NCI-H345 treated with DMSO at 0.1 percent for 48 hours (cell line): ENCODE measurements around the gene ABCA13.

Source experiments
- DNase-seq: peaks from one replicate; lab custom pipeline; 2025; ENCODE audit not compliant: unreplicated experiment; lab: John Stamatoyannopoulos, UW

Gene ABCA13

DNA sequence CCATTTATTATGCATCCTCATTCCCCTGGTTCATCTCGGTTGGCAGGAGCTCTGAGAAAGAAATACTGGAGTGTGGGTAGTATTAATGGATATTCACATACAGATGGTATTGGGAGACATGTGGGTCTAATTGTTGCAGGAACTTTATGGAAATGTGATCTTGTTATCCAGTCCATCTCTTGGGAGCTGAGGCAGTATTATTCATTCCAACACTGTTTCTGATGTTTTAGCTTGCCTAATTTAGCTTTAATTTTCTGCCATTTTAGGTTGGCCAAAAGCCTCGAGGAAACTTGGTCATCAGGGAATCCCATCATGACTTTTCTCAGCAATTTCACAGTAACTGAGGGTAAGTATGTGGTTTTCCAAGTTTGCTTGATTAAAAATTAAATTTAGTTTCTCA is 125.7 kb downstream of the ABCA13 start:
- no peak for DNase-seq

DNA sequence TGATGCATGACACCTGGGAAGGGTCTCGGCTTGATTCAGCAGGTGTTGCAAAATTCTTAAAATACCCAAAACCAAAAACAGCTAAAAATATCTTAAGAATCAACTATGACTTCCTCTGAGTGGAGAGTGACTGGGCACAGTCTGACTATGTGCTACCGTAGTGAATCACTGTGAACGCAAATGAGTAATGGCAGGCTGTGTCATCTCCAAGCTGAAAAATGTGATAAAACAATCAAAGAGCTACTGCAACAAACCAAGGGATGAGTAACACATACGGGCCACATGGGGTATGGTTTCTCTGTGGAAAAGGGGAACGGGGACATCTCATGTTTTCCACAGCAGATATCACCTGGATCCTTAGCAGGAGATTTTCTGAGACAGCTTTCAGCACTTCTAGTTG is 127.5 kb downstream of the ABCA13 start:
- no peak for DNase-seq

DNA sequence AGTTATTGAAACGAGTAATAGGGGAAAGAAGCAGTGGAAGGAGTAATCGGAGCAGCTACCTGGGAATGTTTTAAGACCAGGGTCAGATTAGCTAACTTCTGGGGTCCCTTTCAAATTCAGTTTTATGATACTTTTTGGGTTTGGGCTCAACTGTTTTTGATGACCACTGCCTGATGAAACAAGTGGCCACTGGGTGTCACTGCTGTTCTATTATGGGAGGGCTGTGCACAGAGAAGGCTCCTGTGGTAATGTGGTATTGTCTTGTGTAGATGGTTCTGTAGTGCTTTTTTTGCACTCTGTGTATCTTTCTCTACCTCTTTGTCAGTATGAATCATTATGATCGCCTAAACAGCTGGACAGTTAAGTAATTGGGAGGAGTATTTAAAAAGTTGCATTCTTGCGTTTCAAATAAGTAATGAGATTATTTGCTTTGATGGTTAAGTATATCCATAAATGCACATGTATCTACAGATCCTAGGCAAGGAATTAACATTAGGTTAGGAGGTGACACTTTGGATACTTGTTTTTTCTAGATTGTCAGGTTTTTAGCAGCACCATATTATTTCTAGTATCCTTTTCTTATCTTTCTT is 128.4 kb downstream of the ABCA13 start:
- DNase-seq: peak; percentile 45

DNA sequence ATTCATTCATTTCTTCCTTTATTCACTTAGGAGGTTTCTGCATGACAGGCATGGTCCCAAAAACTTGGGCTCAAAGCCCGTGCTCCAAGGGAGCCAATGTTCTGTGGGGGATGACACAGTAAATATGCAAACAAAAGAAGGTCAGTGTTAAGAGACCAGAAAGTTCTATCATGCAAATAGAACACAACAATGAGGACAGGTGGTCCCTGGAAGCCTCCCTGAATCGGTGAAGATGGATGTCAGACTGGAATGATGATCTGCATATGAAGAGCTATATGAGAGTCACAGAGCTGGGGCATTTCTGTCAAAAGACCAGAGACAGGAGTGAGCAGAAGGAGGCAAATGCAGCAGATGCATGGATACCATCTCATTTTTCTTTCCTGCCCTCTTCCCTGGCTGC is 129.0 kb downstream of the ABCA13 start:
- DNase-seq: no peak

DNA sequence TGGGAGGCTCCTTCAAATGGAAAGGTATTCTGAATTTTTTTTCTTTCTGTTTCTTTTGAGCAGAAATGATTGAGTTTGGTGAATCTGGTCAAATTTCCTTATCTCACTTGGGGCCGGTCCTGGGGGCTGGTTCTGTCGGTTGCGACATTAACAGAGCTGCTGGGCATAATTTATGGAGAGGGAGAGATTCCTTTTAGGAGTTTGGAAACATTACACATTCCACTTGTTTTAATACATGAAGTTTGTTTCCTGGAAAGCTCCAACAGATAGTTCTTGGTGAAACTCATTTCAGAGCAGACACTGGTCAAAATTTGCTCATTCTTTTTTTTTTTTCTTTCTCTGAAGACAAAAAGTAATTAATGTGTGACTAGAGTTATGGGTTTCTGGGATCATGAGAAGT is 129.9 kb downstream of the ABCA13 start:
- DNase-seq: no peak

DNA sequence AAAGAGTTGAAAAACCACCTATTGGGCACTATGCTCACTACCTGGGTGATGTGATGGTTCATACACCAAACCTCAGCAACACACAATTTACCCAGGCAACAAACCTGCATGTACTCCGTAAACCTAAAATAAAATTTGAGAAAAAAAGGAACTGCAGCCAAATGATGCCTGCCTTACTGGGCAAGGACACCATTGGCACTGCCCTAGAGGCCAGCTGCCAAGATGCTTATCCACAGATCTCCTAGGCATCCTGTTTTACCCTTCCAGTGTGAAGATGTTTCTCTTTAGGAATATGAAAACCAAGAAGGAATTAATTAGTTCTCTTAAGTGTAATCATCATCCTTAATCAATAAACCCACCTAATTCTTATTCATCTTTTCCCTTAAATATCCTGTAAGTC is 133.4 kb downstream of the ABCA13 start:
- no peak for DNase-seq

DNA sequence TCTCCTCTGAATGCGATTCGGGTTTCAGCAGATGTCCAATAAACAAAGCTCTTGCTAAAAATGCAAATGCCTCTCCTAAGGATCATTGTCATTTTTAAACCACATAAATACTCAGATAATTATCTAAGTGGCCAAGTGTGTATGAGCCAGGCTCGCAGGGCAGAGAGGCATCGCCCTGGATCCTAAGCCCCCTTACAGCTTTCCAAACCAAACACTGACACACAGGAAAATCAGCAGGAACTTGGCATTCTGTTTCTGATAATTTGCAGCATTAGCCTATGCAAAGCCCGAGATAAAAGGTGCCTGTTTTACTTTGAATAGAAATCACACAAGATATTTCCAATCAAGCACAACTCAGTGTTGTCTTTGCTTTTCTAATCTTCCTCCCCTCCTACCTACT is 134.4 kb downstream of the ABCA13 start:
- DNase-seq: no peak

DNA sequence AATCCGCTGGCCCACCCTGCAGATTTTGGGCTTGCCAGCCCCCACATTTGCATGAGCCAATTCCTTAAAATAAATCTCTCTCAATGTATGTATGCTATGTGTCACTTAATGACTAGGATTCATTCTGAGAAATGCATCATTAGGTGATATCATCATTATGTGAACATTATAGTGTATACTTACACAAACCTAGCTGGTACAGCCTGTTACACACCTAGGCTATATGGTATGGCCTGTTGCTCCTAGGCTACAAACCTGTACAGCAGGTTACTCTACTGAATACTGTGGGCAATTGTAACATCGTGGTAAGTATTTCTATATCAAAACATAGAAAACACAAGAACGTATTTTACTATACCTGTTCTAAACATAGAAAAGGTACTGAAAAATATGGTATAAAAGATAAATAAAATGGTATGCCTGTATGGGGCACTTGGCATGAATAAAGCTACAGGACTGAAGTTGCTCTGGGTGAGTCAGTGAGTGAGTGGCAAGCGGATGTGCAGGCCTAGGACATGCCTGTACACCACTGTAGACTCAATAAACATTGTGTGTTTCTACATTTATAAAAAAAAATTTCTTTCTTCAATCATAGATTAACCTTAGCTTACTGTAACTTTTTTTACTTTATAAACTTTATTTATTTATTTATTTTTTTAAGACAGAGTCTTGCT is 135.9 kb downstream of the ABCA13 start:
- no peak for DNase-seq

DNA sequence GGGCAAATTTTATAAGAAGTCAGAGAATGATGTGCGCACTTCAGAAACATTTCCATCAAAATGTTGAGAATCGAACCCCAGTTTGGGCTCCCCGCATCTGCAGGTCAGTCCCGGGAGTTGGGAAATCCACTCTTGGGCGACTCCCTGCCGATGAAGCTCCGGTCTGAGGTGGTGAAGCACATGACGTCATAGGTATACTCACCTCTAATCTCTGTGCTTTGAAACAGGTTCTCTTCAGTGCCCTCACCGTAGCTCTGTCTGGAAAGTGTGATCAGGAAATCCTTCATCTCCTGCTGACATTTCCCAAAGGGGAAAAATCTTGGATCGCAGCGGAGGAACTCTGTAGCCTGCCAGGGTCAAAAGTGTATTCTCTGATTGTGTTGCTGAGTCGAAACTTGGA is 138.5 kb downstream of the ABCA13 start:
- no peak for DNase-seq

DNA sequence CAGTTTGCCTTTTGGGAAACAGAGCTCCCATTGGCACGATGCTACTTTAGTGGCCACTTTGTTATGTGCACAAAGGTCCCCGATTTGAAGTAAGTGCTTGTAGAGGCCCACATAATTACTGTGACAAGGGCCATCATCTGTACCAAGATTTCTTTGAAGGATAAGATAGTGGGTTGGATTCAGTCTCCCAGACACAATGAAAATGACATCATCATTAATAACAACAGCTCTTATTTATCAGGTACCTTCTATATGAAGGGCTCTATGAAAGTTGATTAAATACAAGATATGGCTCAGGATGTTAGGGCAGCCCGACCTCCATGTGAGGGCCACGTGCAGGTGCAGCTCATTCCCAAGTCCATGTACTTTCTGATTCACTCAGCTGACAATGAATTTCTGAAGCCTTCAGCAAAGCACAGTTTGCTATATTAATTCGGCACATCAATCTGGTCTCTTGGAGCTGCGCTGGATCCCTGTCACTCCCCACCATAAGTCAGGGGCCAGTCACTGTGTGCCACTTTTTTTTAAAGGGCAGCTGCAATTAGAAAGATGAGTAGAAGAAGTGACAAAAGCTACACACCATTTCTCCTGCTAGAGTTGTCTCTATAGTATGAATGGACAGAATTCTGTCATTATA is 140.3 kb downstream of the ABCA13 start:
- no peak for DNase-seq

DNA sequence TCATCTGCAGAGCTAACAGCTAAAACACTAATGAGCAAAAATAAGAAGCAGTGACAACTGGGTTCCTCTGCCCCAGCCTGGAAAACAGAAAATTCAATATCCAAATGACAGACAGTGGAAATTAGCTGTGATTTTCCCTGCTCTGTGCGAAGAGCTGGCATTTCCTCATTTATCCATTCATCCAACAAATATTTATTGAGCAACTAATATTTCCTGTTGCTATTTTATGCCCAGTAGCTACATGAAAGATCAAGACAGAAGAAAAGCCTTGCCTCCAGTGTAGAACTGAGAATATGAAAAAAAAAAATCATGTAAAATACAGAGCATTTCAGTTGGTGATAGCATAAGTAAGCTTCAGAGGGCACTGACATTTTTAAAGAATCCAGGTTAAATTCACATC is 140.9 kb downstream of the ABCA13 start:
- DNase-seq: no peak

DNA sequence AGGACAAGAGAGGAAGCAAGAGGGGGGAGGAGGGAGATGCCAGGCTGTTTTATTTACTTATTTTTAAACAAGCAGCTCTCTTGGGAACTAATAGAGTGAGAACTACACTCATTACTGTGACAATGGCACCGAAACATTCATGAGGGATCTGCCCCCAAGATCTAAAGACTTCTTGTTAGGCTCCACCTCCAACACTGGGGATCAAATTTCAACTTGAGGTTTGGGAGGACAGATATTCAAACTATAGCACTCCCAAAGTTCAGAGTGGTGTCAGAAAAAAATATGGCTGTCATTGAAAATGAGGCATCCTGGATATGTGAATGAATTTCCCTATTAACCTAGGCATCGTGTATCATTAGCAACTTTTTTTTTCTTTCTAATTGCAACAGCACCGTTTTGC is 145.5 kb downstream of the ABCA13 start:
- no peak for DNase-seq

DNA sequence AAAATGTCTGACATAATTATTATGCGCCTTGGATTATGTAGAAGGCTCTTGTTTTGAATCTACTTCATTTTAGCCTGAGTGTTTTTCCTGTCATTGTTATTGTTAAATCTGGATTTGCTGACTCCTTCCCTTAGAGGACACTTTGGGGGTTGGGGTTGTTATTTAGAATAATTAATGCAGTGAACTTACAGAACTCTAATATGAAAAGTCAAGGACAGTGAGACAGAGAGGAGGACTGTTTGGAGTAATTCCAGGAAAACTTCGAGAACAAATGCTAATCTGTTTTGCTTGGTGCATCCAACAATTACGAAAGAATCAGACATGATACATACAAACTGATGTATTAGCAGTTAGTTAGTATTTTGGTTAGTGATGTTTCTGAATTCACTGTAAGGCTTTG is 146.1 kb downstream of the ABCA13 start:
- DNase-seq: no peak

DNA sequence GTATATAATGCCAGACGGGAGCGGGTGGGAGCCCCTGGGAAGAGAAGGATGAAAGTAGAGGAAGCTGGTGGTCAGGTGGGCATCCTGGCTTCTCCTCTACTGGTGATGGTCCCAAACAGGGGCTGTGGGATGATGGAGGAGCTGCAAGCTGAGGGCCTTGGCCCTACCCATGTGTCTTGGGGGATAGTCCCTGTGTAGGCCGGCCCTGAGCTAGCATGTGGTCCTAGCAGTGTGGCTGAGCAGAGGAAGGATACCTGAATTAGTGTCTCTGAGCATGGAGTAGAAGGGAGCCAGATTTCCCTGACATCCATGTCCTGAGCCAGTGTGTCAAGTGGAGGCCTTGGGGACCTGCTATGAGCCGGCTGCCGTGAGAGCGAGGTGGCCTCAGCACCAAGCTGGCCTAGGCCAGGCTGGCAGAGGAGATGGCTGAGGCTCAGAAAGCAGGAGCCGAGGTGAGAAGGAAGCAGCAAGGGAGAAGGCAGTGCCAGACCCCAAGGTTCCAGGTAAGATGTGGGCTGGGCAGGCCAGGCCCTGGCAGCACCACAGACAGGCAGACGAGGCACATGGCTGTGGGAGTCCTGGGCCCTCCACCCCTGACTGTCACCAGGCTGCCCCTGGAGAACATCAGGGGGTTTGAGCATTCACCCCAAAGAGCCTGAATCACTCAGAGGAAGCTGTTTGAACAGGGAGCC is 150.2 kb downstream of the ABCA13 start:
- DNase-seq: no peak

DNA sequence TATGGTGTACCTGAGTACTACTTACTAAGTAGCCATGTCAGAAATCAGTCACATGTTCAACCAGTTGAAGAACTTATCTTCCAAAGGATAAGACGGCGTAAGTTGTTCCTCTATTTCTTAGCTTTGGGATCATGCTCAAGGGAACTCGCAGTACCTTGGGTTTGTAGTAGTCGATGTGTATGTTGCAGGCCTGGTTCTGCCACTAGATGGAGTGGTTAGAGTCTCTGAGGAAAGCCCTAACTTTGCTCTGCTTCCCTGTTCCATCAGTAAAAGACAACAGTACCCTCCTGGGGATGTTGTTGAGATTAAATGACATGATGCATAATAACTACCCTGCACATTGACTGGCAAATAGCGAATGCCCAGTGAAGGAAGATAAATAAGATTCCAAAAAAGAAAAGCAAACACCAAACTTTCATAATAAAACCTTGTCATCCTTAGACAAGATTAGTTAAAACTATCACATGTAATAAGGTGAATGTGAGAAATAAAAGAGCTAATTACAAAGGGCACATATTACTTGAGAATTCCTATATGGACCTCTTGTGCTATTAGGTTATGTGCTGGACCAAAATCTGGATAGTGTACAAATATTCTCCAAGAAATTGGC is 165.9 kb downstream of the ABCA13 start:
- peak; percentile 5 for DNase-seq

DNA sequence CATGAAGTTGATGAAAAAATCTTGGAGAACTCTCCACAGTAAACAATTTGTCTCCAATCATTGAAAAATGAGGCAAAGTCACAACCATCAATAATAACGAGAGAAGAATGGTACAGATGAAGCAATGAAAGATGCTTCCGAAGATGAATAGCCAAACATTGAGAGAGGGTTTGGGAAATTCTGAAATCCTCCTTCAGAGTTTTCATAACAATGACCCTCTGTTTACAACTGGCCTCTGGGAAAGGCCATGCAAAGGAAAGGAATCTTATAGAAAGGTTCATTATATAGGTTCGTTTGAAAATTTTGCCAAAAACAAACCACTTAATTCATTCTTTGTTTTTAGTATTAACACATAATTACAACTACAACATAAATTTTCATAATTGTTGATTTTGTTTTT is 166.5 kb downstream of the ABCA13 start:
- DNase-seq: no peak

DNA sequence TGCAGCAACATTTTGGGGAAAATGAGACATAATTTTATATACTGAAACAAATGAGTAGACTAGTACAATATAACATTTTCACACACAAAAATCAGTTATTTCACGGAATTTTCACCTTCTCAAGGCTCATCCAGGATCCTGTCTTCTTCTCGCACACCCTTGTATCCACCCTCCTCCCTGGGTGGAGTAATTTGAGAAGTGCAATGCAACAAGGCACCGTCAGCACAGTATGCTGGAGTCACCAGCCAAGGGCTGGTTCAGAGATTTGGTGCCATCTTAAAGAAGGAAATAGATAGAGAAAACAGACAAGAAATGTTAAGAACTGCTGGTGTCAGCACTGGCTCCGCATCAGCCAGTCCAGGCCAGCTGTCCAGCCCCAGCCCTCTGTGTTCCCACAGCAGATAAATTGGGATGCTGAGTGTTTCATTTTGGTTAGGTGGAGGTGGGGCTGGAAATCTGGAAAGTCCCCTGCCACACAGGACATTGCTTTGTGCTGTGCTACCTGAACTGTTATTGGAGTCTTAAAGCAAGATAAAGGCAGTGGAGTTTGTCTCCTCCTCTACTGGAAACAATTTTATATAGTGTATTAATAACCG is 176.1 kb downstream of the ABCA13 start:
- DNase-seq: no peak

DNA sequence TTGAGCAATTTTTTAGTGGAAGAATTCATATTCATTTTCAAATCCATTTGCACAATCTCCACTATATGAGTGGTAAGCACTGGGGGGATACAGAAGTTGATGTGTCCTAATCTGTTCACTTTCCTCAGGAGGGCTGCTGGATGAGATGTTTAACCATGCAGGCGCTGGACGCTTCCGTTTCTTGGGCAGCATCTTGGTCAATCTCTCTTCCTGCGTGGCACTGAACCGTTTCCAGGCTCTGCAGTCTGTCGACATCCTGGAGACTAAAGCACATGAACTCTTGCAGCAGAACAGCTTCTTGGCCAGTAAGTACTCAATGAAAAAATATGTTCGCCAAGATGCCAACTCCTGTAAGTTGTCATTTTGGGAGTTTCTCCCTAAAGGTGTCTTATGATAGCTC is 179.3 kb downstream of the ABCA13 start:
- DNase-seq: no peak

DNA sequence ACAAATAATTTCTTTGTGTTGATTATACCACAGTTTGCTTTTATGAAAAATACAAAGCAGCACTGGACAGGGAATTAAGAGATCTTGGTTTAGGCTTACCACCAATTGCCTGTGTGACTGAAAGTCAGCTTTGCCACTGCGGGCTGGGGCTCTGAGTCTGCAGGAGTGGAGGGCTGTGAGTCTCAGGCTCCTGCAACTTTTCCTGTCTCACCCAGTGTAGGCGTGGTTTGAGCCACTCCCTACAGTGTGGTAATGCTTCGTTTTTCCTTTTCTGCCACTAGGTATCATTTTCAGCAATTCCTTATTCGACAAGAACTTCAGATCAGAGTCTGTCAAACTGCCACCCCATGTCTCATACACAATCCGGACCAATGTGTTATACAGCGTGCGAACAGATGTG is 180.6 kb downstream of the ABCA13 start:
- no peak for DNase-seq

DNA sequence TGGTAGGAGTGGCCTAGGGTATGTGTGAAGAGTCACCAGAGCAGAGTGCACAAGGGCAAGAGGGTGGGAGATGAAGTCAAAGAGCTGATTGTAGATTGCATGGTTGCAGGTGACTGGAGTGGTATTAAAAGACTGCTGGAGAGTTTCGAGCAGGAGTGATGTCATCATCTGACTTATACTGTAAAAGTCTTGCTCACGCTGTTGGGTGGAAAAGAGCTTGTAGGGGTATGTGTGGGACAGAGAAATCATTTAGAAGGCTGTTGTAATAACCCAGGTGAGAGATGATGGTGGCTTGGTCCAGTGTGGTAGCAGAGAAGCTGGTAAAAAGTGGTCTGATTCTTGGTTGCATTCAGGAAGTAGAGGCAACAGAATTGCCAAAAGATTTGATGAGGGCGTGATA is 184.1 kb downstream of the ABCA13 start:
- no peak for DNase-seq

DNA sequence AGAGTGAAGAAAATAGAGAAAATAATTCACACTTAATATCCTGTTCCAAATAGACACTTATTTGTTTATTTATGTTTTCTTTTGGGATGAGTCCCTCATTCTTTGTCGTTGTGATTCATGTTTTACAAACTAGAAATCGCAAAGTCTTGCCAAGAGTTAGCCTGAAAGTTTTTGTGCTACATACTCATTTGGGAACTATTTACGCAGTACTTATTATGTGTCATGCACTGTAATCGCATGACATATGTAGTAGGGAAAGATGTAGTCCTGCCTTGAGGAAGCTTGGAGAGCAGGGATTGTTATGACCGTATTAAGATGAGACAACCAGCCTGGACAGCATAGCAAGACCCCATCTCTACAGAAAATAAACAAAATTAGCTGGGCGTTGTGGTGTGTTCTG is 189.3 kb downstream of the ABCA13 start:
- no peak for DNase-seq
